Measurements from ENCODE around the gene ZNF532. TPM values are rescaled to one million over a fixed set of nuclear protein-coding genes. Genes with fewer than 3 reads are reported as not detected.
"Not testable (repeated sequence)": the region's sequence is repeated elsewhere in the genome, so short reads cannot be mapped to it uniquely, and the experiment has no call there.

The ZNF532 gene
- total RNA-seq, 1 donor: 42.6 TPM

GRCh38 chr18:58848685-58849084, 16.0 kb upstream of the ZNF532 start:
- H3K4me3 ChIP-seq (ENCODE audit: low read depth, low read length): no peak overlapping the region
- DNase-seq (ENCODE audit: low read depth): peak; percentile 53
- TF ChIP-seq CTCF (IDR thresholded peaks at IDR 0.05; ENCODE audit: insufficient read depth, low read length): no peak

GRCh38 chr18:58850786-58851469, 13.7 kb upstream of the ZNF532 start:
- no peak for DNase-seq (ENCODE audit: low read depth)
- no peak overlapping the region for H3K4me3 ChIP-seq (ENCODE audit: low read depth, low read length)
- TF ChIP-seq CTCF (IDR thresholded peaks at IDR 0.05; ENCODE audit: insufficient read depth, low read length): no peak

- TF ChIP-seq CTCF (IDR thresholded peaks at IDR 0.05; ENCODE audit: insufficient read depth, low read length): no peak
- H3K4me3 ChIP-seq (ENCODE audit: low read depth, low read length): no peak overlapping the region
- no peak for DNase-seq (ENCODE audit: low read depth)
Measured at GRCh38 chr18:58851856-58852255, 12.8 kb upstream of the ZNF532 start.

GRCh38 chr18:58852629-58853028, 12.0 kb upstream of the ZNF532 start:
- DNase-seq (ENCODE audit: low read depth): no peak
- no peak for TF ChIP-seq CTCF (IDR thresholded peaks at IDR 0.05; ENCODE audit: insufficient read depth, low read length)
- no peak overlapping the region for H3K4me3 ChIP-seq (ENCODE audit: low read depth, low read length)

GRCh38 chr18:58853561-58853960, 11.1 kb upstream of the ZNF532 start:
- no peak for DNase-seq (ENCODE audit: low read depth)
- H3K4me3 ChIP-seq (ENCODE audit: low read depth, low read length): no peak overlapping the region
- TF ChIP-seq CTCF (IDR thresholded peaks at IDR 0.05; ENCODE audit: insufficient read depth, low read length): no peak

- not testable (repeated sequence) for H3K4me3 ChIP-seq (ENCODE audit: low read depth, low read length); DNase-seq (ENCODE audit: low read depth)
Measured at GRCh38 chr18:58855521-58855920, 9.2 kb upstream of the ZNF532 start.

GRCh38 chr18:58856881-58857280, 7.8 kb upstream of the ZNF532 start:
- peak; percentile 67 for DNase-seq (ENCODE audit: low read depth)
- H3K4me3 ChIP-seq (ENCODE audit: low read depth, low read length): no peak overlapping the region
- TF ChIP-seq CTCF (IDR thresholded peaks at IDR 0.05; ENCODE audit: insufficient read depth, low read length): no peak
